SIG-M5 treated with dmso at 0.1 percent for 504 hours (cell line): Measurements from ENCODE around the gene ARHGAP10.
"Not testable (repeated sequence)": the region's sequence is repeated elsewhere in the genome, so short reads cannot be mapped to it uniquely, and the experiment has no call there.

ENCODE experiments used
- DNase-seq: peaks from one replicate; lab custom pipeline; 2025; ENCODE audit not compliant: unreplicated experiment; lab: John Stamatoyannopoulos, UW

Gene ARHGAP10

DNA sequence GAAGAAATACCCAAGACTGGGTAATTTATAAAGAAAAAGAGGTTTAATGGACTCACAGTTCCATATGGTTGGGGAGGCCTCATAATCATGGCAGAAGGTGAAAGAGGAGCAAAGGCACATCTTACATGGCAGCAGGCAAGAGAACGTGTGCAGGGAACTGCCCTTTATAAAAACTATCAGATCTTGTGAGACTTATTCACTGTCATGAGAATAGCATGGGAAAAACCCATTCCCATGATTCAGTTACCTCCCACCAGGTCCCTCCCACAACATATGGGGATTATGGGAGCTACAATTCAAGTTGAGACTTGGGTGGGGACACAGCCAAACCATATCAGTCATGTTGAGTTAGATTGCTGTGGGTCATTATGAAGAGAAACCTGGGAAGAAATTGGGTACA is 153.3 kb downstream of the ARHGAP10 start:
- not testable (repeated sequence) for DNase-seq

DNA sequence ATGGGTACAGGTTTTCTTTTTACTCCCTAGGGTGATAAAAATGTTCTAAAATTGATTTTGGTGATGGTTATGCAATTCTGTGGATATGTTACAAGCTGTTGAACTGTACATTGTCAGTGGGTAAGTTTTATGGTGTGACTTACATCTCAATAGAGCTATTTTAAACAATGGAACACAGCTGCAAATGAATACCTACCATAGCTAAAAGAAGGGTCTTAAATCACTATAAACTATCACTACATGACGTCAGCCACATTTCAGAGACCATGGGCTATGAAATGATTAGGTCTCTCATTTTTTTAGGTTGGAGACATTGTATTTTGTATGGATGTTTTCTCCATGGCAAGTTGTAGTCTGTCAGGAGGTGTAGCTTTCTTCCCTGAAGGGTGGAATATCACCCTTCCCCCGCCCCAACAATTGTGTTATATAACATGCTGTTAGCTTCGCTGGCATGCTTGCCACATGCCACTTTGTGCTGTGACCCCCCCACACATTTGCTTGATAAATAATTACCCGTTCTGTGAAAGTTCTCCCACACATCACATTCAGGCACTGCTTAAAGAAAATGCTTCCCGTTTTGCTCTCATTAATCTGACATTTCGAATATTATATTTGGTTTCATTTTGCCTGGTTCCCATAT is 159.7 kb downstream of the ARHGAP10 start:
- no peak for DNase-seq

DNA sequence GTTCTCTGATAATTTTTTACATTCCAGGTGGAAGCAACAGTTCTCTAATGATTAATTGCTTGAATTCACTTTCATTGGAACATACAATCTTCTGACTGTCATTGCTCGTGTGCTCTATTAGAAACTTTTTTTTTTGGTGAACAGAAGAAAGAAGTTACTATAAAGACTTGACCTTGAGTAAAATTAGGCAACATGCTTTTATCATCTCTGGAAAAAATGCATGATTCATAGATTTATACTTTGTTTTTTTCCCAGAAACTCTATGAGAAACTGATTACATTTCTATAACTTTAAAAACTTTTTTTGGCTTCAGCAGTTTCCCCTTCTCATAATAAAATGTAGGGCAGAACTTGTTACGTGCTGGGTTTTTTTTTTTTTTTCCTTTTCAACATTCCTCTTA is 167.6 kb downstream of the ARHGAP10 start:
- DNase-seq = no peak

GRCh38 chr4:147901388-147901787 is 169.5 kb downstream of the ARHGAP10 start:
- DNase-seq = no peak

GRCh38 chr4:147901916-147902315 is 170.0 kb downstream of the ARHGAP10 start:
- DNase-seq = no peak

- DNase-seq = no peak
Measured at GRCh38 chr4:147909225-147909624, 177.3 kb downstream of the ARHGAP10 start.

DNA sequence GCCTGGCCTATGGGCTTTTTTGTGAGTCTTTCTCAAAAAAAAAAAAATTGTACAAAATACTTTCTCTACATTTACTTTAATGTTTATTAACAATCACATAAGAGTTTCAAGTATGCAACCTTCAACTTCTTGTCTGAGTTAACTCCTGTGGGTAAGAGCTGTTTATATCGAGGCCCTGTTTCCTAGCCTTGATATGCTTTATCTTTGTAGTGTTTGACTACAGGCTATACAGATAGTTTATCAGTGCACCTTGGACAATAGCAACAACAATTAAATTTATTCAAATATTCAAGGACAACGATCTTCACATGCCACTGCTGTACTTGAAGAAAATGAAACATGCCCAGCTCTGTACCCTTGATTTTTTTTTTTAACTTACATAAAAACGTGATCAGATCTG is 178.4 kb downstream of the ARHGAP10 start:
- no peak for DNase-seq

DNA sequence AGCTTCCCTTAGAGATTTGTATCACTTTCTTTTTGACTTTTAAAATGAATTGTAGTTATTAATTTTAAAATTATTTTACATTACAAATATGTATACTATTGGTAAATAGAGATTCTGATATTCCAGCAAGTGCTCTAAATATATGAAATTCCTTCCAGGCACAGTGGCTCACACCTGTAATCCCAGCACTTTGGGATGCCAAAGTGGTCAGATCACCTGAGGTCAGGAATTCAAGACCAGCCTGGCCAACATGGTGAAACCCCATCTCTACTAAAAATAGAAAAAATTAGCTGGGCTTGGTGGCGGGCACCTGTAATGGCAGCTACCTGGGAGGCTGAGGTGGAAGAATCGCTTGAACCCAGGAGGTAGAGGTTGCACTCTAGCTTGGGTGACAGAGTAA is 180.2 kb downstream of the ARHGAP10 start:
- not testable (repeated sequence) for DNase-seq

DNA sequence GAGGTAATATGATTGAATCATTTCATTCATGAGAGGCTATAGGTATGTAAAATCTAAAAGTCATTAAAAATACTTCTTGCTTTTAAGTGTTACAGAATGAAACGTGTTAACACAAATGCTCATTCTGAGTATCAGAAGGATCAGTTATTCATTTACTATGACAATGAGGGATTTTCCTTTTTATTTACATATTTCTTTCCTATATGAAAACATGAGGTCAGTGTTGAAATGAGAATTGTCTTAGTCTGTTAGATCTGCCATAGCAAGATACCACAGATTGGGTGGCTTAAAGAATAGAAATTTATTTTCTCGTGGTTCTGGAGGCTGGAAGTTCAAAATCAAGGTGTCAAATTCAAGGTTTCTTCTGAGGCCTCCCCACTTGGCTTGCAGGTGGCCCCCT is 181.2 kb downstream of the ARHGAP10 start:
- DNase-seq = no peak

GRCh38 chr4:147916351-147916750 is 184.5 kb downstream of the ARHGAP10 start:
- no peak for DNase-seq

GRCh38 chr4:147923381-147923780 is 191.5 kb downstream of the ARHGAP10 start:
- no peak for DNase-seq

GRCh38 chr4:147923854-147924253 is 192.0 kb downstream of the ARHGAP10 start:
- no peak for DNase-seq

DNA sequence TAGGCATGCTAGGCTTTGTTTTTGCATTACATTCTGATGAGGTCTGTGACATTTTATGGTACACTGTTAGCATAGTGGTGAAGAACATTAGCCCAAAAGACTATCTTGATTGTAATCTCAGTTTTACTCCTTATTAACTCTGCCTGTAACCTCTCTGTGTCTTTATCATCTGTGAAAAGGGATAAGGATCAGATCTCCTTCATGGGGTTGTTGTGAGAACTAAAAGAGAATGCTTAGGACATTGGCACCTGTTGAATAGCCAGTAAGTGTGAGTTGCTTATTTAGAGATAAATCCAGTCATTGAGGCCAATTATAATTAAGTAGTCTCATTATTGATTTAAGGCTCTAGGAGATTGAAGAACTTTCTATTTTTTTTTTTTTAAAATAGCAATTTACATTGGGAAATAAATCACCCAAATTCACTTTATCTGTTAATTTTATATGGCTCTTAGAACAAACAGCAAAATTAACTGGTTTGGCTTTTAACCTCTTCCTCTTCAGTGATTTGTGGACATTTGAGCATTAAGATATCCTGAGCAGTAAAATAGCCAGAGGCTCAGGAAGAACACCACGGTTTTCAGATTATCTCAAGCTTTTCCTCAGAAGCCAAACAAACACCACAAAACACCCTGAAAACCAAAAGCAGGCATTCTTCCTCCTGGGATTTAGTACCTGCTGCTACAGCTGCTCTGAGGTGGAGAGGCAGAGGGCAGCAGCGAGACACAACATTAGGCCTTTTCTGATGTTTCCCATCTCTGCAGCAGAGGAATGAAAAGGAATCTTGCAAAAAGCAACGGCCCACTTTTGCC is 192.9 kb downstream of the ARHGAP10 start:
- DNase-seq = peak; percentile 25

DNA sequence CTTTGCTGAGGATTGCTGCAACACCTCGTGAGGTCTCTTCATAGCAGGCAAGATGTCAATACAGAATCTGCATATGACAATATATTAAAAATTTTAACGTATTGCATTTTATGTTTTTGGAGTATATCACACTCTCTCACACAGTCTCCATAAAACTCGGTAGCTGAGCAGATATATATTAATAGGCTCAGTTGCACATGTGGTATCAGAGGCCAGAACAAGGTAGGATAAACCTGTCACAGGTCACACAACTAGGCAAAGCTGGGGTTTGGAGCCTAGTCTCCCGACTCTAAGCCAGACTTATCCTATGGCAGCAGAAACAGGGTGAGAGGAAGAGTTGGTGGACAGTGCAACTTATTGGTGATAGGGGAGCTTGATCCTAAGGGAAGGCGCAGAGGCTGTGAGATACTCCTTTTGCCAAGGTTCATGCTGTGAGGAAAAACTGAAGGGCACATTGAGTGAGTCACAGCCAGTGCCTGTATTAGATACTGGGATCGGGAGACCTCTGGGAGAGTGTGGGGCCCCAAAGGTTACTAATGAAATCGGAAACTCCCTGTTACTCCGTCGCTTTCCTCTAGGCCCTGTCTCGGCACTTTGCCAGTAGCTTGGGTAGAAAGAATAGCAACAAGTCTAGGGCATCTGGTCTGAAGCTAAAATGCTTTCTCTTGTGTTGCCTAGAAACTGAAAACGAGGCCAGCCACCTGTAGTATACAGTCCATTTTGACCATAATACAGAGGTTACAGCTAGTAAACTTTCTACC is 195.7 kb downstream of the ARHGAP10 start:
- DNase-seq = no peak

DNA sequence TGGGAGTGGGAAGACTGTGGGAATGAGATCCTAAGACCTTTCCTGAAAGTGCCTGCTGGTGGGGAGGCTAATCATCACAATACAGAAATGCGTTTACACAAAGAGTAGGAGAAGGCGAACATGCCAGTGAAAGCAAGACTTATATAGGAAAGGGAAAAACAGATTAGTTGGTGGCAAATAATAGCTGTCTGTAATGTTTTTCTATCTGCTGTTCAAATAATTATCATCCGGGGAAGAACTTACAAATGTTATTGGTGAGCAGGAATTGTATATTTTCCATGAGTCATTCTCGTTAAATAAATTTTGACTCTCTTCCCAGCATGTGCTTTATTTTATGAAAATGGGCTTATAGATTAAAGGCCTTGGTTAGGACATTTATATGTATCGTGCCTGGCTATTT is 196.5 kb downstream of the ARHGAP10 start:
- no peak for DNase-seq

DNA sequence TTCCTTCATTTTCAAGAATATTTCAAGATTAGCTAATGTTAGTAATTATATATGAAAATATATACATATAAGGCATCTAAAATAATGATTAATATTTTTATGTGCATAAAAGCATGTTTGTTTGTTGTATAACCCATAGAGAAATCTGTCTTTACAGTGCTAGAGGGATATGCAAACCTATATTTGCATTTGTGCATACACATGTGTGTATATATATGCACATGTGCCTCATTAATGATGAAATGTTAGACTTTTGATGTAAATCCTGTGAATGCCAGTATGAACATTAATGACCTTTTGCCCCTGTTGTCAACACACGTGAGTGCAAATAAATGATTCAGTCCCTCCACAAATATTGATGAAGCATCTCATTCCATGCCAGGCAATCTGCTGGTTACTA is 197.9 kb downstream of the ARHGAP10 start:
- no peak for DNase-seq

GRCh38 chr4:147933316-147933715 is 201.4 kb downstream of the ARHGAP10 start:
- DNase-seq = no peak

DNA sequence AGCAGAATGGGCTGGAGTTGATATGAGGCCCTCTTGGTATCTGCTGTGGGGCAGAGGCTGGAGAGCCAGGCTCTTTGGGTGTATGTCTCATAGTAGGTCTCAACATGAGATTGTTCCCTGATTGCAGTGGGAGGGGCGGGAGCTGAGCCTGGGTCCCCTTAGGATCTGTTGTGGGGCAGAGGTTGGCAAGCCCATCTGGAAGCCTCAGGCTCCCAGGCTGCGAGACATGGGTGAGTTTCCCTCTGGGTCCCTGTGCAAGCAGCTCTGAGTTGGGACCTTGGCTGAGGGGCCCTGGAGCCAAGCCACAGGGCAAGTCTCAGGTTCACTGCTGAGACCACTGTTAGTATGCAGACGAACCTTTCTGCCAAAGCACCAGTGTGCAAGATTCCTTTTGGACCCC is 201.9 kb downstream of the ARHGAP10 start:
- DNase-seq = no peak

- DNase-seq = no peak
Measured at GRCh38 chr4:147938496-147938895, 206.6 kb downstream of the ARHGAP10 start.

GRCh38 chr4:147940171-147940570 is 208.3 kb downstream of the ARHGAP10 start:
- DNase-seq = no peak

- no peak for DNase-seq
Measured at GRCh38 chr4:147941373-147941772, 209.5 kb downstream of the ARHGAP10 start.

DNA sequence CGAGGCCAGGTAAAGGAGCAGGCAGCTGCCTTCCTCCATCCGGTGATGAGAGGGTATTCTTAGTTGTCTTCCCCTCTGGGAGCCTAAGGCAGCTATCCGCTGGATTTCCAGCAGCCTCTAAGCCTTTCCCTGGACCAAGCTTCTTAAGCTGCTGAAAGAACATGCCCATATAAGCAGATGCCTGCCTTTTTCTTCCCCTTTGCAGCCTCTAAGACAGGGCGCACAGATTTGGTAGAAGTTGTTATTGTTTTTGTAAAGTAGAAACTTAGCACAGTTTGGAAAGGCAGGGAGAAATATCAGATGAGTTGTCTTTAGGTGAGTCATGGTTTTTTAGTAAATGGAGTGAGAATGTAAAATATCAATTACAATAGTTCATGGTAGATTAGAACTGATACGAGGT is 210.8 kb downstream of the ARHGAP10 start:
- DNase-seq = no peak
